ENCODE data around the gene OSTF1.

DNA sequence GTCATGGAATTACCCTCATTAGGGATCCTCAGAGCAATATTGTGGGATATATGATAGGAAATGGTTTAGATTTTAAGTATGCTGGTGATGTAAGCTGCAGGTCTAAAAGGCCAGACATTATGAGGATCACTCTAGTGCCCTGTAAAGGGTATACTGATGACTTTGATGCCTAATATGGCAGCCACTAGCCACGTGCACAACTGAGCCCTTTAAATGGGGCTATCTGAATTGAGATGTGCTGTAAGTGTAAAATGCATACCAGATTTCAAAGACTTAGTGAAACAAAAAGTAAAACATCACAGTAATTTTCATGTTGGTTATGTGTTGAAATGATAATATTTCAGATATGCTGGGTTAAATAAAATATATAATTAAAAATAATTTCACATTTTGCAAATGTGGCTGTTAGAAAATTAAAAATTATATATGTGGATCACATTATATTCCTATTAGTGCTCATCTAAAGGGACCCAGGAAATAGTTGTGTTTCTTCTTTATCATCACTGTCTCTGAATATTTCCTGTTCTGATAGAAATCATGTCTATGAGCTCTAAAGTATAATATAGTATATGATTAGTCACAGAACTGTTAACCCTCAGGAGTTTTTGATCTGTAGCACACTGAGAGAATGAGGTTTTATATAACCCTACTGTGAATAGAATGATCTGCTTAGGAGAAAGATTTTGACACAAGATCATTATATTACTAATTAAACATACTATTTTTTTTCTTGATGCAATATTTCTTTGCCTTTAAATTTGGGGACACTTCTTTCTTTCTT lies 50.1 kb downstream of the OSTF1 start:
- no peak for TF ChIP-seq CTCF (IDR thresholded peaks at IDR 0.05)
- no peak for TF ChIP-seq POLR2A (IDR thresholded peaks at IDR 0.05)

Measured in prostate gland (tissue), 2 donors.